HFFc6 (cell line): ENCODE data around the gene MAPK11. TPM values are rescaled to one million over a fixed set of nuclear protein-coding genes. Genes with fewer than 3 reads are reported as not detected.

Source experiments
- DNase-seq: peaks from one replicate; pipeline ENCODE4 v3.0.0-alpha.2; 2018
- H3K27ac Mint-ChIP-seq: 2 replicates; pipeline ENCODE4 v1.8.0; 2020; ENCODE audit warnings: mild to moderate bottlenecking, mixed read lengths
- H3K27me3 Mint-ChIP-seq: 2 replicates; pipeline ENCODE4 v1.8.0; 2021; ENCODE audit warnings: mild to moderate bottlenecking, moderate library complexity, mixed read lengths; ENCODE audit not compliant: insufficient read depth
- H3K36me3 Mint-ChIP-seq: 2 replicates; pipeline ENCODE4 v1.8.0; 2021; ENCODE audit warnings: low read depth, mixed read lengths
- H3K4me1 Mint-ChIP-seq: 2 replicates; pipeline ENCODE4 v1.8.0; 2020; ENCODE audit warnings: low read depth, mixed read lengths
- H3K4me3 Mint-ChIP-seq: 2 replicates; pipeline ENCODE4 v1.8.0; 2020; ENCODE audit warnings: mild to moderate bottlenecking, moderate library complexity, mixed read lengths
- H3K9me3 Mint-ChIP-seq: 2 replicates; pipeline ENCODE4 v1.8.0; 2020; ENCODE audit warnings: mild to moderate bottlenecking, mixed read lengths
- CTCF ChIP-seq: fragments of 200-600 bp; sonication (generic); IDR thresholded peaks from 2 replicates; pipeline ENCODE4 v1.5.0; 2021; ENCODE audit warnings: antibody characterized with exemption, mild to moderate bottlenecking
- total RNA-seq, 6 experiments: library from RNA; stranded (reverse); fragmentation: NEBNext Ultra II Directional; extraction: Animal tissue kit (Norgen Biotek cat#: 25700); gene quantifications; 2 replicates in 1 of 6; 3 replicates in 5 of 6; pipeline ENCODE4 v1.2.3, GENCODE V29; 2021

MAPK11 gene
- total RNA-seq, 6 experiments from 2014 or later = 6.0 to 10.2 (median 7.8) TPM

GRCh38 chr22:50300620-50301257 is 30.6 kb upstream of the MAPK11 start:
- H3K4me3 Mint-ChIP-seq = peak overlapping the region; percentile 65; the same call in 1 of the 2 replicates
- peak overlapping the region; percentile 93 for H3K27ac Mint-ChIP-seq
- peaks cover 5% of the 10 kb centered on the region for H3K27me3 Mint-ChIP-seq
- no peak for DNase-seq
- no peaks in the 10 kb centered on the region for H3K36me3 Mint-ChIP-seq
- no peaks in the 10 kb centered on the region for H3K9me3 Mint-ChIP-seq
- TF ChIP-seq CTCF = no peak
- H3K4me1 Mint-ChIP-seq = peaks cover 56% of the 10 kb centered on the region

GRCh38 chr22:50299785-50300619 is 29.8 kb upstream of the MAPK11 start:
- Mint-ChIP-seq H3K9me3 (no peaks in the 10 kb centered on the region), H3K36me3 (0 out of 2 replicates have a peak, but pooled peaks cover 5% of the 10 kb centered on the region), H3K4me3 (no peak overlapping the region), H3K27me3 (peaks cover 5% of the 10 kb centered on the region), H3K4me1 (peaks cover 58% of the 10 kb centered on the region), H3K27ac (no peak overlapping the region)
- TF ChIP-seq CTCF = no peak
- DNase-seq = no peak

- no peak overlapping the region for H3K4me3 Mint-ChIP-seq
- peaks cover 54% of the 10 kb centered on the region for H3K4me1 Mint-ChIP-seq
- no peak for TF ChIP-seq CTCF
- no peaks in the 10 kb centered on the region for H3K9me3 Mint-ChIP-seq
- no peak for DNase-seq
- H3K36me3 Mint-ChIP-seq = 0 out of 2 replicates have a peak, but pooled peaks cover 5% of the 10 kb centered on the region
- H3K27ac Mint-ChIP-seq = peak overlapping the region; percentile 63
- peaks cover 3% of the 10 kb centered on the region for H3K27me3 Mint-ChIP-seq
Observed at GRCh38 chr22:50298937-50299784, 29.0 kb upstream of the MAPK11 start.

- H3K36me3 Mint-ChIP-seq = 0 out of 2 replicates have a peak, but pooled peaks cover 5% of the 10 kb centered on the region
- peaks cover 50% of the 10 kb centered on the region for H3K4me1 Mint-ChIP-seq
- no peak overlapping the region for H3K4me3 Mint-ChIP-seq
- H3K27me3 Mint-ChIP-seq = peaks cover 1% of the 10 kb centered on the region
- no peak for TF ChIP-seq CTCF
- no peak for DNase-seq
- H3K27ac Mint-ChIP-seq = peak overlapping the region; percentile 63
- H3K9me3 Mint-ChIP-seq = no peaks in the 10 kb centered on the region
Observed at GRCh38 chr22:50298266-50298637, 28.1 kb upstream of the MAPK11 start.

GRCh38 chr22:50297510-50298265 is 27.5 kb upstream of the MAPK11 start:
- no peak for TF ChIP-seq CTCF
- Mint-ChIP-seq H3K27me3 (peaks cover 2% of the 10 kb centered on the region), H3K9me3 (no peaks in the 10 kb centered on the region), H3K4me3 (no peak overlapping the region; the same call in 1 of the 2 replicates), H3K36me3 (peaks cover 6% of the 10 kb centered on the region; the same call in 1 of the 2 replicates), H3K27ac (peak overlapping the region; percentile 63), H3K4me1 (peaks cover 48% of the 10 kb centered on the region)
- DNase-seq = no peak
